ENCODE measurements around the gene RBM42.

DNA sequence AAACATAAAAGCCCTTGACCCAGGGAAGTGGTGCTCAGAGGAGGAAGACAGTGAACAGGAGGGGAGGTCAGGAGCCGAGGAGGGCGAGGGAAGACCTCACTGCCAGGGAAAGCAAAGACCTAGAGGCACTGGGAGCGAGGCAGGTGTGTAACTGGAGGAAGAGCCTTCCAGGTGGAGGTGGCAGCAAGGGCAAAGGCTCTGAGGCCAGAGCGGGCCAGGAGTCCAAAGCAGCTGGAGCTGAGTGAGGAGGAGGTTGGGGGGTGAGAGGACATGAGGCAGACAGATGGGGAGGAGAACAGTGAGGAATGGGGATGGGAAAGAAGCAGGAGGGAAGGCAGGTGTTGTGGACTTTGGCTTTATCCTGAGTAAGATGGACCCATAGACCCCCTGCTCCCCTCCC is 41.1 kb downstream of the RBM42 start:
- TF ChIP-seq, protein P1, sequence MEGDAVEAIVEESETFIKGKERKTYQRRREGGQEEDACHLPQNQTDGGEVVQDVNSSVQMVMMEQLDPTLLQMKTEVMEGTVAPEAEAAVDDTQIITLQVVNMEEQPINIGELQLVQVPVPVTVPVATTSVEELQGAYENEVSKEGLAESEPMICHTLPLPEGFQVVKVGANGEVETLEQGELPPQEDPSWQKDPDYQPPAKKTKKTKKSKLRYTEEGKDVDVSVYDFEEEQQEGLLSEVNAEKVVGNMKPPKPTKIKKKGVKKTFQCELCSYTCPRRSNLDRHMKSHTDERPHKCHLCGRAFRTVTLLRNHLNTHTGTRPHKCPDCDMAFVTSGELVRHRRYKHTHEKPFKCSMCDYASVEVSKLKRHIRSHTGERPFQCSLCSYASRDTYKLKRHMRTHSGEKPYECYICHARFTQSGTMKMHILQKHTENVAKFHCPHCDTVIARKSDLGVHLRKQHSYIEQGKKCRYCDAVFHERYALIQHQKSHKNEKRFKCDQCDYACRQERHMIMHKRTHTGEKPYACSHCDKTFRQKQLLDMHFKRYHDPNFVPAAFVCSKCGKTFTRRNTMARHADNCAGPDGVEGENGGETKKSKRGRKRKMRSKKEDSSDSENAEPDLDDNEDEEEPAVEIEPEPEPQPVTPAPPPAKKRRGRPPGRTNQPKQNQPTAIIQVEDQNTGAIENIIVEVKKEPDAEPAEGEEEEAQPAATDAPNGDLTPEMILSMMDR (IDR thresholded peaks at IDR 0.05) = no peak
- TF ChIP-seq POLR2AphosphoS5 (IDR thresholded peaks at IDR 0.05) = no peak
- no peak for TF ChIP-seq POLR2A (IDR thresholded peaks at IDR 0.05)

Data from stomach (tissue), 4 donors.